GM19239 (cell line): ENCODE data around the gene FABP1.

Experiments used
- DNase-seq: peaks from one replicate; pipeline ENCODE4 v3.0.0; 2011; ENCODE audit warnings: low spot score; ENCODE audit not compliant: insufficient read length
- FAIRE-seq: peaks from 2 replicates; lab custom pipeline; 2011; peaks lifted over from hg19 to GRCh38; lab: Jason Lieb, UNC

Gene FABP1

DNA sequence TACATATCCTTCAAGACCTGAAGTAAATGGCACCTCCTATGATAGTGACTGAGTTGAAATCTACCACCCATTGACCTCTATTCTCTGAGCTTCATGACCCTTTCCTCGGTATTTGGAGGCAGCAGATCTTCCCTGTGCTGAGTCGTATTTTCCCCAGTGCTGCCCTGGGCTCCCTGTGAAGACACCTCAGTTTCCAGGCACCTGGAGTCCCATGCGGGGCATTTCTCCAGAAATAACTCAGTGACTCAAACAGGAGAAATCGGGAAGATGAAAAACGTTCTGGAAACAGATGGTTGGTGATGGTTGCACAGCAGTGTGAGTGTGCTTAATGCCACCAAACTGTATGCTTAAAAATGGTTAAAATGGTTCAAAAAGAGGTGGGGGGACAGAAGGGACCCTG, 42.3 kb downstream of the FABP1 start:
- DNase-seq, result no peak
- no peak for FAIRE-seq

DNA sequence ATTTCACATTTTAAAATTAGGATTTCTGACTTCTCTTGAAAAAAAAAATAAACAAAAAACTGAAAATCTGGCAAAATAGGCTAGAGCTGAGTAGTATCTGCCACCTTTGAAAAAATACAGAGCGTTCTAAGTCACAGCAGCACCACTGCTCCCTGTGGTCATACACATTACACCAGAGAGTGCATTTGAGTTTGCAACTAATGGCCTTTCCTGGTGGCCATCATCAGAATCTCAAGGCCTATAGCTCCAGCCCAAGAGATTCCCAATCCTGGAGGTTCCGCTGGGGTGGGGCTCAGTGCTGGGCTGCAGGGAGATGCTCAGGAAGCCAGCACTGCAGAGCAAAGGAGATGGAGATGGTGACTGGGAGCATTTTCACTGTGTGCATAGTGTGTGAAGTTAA, 42.8 kb downstream of the FABP1 start:
- no peak for DNase-seq
- no peak for FAIRE-seq

DNA sequence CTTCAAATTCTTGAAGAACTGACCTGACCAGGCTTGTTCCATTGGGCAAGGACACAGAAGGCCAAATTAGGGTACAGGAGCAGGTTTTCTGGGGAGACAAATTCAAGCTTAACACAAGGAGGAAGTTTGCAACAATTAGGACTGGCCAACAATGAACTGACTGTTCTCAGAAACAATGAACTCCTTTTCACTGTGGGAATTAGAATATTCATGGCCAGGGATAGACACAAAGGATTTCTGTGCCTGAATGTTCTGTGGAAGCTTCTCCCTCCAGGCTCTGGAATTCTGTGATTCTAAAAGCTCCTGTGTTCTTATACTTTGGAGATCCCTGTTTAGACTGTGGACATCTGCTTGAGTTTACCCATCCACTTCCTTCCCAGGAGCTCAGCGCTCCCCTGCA, 45.1 kb downstream of the FABP1 start:
- DNase-seq (no peak), FAIRE-seq (no peak)

DNA sequence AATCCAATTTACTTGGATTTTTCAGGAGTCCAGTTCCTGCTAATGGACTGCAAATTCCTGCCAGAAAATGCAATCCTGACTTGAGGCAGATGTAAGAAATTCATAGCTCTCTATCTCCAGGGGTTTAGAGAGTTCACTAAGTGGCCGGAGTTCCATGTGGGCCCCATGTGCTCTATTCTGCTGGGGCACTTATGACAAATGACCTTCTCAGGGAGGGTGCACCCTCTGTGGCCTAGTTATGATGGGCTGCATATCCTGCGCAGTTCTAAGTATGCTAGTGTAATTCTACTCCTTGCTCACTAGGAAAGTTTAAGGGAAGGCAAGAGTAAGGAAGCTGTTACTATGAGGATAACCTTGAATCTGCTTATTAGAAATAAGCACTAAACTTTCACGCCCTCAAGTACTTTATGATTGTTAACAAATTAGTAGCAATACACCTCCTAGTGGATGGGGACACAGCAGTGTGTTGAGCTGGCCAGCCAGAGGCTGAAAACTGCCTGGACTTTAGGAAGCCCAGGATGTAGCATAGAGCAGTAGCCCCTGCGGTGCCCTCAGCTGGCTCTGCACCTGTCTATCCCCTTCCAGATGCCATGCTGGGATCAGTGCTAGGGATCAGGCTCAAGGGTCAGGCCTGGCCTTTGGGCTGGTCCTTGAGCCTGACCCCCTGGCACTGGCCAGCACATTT, 45.8 kb downstream of the FABP1 start:
- no peak for FAIRE-seq
- no peak for DNase-seq

DNA sequence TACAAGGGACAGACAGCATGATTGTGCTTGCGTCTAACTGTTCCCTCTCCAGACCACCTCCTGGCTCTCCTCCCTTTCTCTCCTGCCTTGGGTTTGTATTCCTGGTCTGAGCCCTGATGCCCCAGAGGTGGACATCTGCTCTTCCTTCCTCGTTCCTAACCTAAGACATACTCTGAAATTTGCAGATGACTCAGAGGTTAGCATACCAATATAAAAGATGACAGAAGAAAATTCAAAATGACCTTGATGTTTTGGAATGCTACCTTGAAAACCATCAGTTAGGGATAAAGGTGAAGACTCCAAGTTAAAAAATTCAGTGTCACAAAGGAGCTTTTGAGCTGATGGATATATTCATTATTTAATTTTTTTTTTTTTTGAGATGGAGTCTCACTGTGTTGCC, 47.3 kb downstream of the FABP1 start:
- no peak for FAIRE-seq
- no peak for DNase-seq

DNA sequence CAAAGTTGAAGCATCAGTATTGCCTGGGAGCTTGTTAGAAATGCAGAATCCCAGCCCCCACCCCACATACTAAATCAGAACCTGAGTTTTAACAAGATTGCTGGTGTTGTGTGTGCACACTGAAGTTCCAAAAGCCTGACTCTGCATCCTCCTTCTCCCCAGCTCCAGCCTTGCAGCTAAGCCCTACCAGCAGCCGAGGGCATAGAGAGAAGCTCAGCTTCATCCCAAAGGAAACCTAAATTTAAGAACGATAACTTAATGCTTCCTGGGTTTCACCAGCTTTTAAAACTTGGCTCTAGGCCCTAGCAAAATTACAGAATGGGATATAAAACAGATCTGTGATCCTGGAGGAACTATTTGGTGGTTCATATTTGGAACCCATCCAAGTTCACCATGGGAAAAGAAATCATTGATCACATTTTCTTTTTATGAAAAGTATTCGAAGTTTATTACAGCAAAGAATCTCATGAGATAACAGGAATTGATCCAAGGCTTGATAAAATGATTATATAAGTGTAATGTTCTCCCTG, 49.2 kb downstream of the FABP1 start:
- no peak for DNase-seq
- FAIRE-seq, result no peak

DNA sequence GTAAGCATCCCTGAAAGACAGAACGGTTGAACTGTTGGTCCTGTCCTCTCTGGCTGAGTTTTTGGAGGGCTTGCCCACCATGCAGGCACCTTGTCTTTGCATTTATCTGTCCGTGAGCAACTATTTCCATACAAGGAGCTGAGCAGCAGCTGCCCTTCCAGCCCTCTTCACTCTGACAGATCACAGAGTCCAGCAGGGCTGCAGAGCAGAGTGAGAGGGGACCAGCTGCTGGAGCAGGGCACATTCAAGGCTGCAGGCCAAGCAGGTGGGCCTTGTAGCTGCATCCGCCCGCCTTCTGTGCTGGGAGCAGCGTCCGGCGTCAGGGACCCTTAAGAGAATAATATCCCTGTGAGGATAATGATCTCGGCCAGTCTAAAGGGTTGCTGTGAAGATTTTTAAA, 50.8 kb downstream of the FABP1 start:
- DNase-seq, result no peak
- no peak for FAIRE-seq

DNA sequence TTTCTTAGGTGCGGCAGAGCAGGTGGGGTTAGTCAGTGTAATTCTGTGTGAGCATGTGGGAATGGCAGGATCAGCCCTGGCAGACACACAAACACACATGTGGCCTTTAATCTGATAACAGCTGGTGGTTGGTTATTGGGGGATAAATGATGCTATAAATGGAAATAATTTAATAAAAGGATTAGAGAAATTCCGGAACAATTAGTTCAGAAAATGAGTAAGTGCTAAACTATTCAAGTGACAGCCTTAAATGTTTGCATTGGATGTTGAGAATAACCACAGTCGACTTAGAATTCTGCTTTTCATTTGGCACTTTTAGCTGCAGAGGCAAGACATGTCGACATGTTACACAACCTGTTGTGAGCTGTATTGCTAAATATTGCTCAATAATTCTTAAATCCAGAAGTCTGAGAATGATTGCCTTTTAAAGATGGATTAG, 53.0 kb downstream of the FABP1 start:
- DNase-seq, result no peak
- FAIRE-seq, result no peak

DNA sequence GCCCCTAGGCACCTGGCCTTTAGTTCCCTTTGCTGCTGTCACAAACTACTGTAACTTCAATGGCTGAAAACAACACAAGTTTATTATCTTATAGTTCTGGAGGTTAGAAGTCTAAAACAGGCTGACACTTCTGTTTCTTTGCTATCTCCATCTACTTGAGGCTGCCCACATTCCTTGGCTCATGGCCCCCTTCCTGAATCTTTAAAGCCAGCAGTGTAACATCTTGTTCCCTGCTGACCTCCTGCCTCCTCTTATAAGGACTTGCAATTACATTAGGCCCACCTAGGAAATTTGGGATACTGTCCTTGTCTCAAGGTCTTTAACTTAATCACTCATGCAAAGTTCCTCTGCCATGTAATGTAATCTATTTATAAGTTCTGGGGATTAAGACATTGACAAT, 53.7 kb downstream of the FABP1 start:
- FAIRE-seq (no peak), DNase-seq (no peak)
